Stimulated activated CD8-positive, alpha-beta memory T cell treated with anti-CD3 and anti-CD28 coated beads, Interleukin-7, amount 100 ng/mL, for 4 hours (primary cell): Measurements from ENCODE around the gene SOAT2.
"Not testable (repeated sequence)": the region's sequence is repeated elsewhere in the genome, so short reads cannot be mapped to it uniquely, and the experiment has no call there.

Source experiments
- DNase-seq, 2 donors: peaks; one replicate each; pipeline ENCODE4 v3.0.0-alpha.2; 2020; ENCODE audit warnings: low read depth in 2 of 2

Gene SOAT2

DNA sequence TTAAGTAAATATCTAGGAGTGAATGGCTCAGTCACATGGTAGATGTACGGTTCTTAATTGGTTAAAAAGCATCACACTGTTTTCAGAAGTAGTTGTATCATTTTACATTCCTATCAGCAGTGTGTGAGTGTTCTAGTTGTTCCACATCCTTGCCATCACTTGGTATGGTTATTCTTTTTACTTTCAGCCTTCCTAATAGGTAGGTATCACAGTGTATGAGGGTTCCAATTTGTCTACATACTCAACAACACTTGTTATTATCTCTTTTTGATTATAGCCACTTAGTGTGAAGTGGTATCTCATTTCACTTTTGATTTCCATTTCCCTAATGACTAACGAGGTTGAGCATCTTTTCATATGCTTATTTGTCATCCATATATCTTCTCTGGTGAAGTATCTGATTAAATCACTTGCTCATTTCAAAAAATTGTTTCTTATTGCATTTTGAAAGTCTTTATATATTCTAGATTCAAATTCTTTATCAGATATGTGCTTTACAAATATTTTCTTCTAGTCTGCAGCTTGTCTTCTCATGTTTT lies 20.6 kb upstream of the SOAT2 start:
- no peak for DNase-seq

DNA sequence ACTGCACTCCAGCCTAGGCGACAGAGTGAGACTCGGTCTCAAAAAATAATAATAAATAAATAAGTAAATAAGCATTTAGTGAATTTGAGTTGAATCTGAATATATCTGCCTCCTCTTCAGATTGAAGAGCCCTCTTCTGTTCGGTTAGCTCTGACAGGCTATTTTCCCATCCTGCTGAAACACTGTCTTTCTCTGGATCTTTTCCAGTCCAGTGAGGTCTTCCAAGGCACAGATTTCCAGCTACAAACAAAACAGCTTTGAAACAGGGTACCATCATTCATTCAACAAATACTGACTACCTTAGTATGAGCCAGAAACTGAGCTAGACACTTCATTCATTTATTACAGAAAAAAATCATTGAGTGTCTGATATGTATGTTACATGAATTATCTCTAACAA lies 16.9 kb upstream of the SOAT2 start:
- no peak for DNase-seq

DNA sequence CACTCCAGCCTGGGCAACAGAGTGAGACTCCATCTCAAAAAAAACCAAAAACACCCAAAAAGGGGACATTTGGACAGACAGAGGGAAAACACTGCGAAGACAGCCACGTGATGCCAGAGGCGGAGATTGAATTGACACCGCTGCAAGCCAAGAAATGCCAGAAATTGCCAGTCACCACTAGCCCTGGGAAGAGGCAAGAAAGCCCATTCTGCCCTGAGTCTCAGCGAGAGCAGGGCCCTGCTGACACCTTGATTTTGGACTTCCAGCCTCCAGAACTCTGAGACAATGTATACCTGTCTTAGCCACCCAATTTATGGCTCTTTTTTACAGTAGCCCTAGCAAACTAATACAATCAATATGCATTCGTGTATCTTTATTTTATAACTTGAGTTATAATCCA lies 13.2 kb upstream of the SOAT2 start:
- DNase-seq, result no peak

DNA sequence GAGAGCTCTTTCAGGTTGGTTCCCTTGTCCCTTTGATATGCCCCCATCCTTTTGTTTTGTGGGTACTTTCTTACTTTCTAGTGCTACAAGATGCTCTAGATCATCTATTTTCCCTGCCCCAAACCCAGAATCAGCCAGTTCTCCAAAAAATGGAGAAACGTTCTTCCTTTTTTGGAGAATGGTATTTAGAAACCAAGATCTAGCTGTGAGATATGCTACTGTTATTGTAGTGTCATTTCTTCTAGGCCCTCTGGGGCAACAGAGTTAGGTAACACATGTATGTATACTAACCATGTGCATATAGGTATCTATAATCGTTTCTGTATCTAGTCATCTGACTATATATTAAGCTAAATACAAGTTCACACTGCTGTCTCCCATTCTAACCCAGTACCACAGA lies 12.7 kb upstream of the SOAT2 start:
- DNase-seq, result no peak

DNA sequence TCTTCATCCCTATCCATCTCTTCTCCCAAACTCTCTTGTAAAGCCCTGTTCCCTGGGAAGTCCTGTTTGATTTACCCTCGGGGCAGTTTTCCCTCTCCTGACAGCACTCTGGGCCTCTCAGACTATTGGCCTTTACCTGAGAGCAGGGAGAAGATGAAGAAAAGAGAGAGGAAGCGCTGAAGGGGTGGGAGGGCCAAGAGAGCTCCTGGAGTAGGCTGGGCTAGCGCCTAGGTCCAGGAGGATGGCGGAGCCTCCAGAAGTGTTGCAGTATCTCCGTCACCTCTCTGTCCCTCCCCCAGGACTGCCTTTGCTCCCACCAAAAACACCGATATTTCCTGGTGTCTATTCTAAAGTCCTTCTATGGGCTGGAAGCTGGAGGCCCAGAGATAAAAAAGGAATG lies 11.5 kb upstream of the SOAT2 start:
- DNase-seq, result no peak

DNA sequence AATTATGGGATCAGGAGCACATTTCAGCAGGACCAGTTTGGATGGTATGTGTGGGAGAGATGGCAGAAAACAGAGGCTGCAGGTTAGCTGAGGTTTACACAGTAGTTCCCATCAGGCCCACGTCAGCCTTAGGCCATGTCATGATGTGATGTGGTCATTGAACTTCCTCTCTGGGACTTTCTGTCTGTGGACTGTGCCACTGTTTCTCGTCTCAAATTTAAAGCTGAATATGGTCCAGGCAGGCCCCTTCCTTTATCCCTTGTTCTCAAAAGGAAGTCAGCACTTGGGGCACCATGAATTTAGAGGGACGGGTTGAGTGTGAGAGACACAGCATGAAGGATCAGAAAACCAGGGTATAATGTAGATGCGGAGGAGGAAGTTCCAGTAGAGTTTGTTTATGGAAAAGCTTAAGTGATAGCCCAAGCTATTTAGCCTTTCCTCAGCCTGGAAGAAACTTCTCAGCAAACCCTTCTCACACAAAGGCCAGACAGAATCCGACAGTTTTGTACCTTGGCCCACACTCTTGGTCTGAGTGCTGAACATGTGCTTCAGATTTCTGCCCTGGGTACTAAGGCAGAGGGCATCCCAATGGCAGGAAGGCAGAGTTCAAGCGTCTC lies 9.4 kb upstream of the SOAT2 start:
- DNase-seq, result no peak

DNA sequence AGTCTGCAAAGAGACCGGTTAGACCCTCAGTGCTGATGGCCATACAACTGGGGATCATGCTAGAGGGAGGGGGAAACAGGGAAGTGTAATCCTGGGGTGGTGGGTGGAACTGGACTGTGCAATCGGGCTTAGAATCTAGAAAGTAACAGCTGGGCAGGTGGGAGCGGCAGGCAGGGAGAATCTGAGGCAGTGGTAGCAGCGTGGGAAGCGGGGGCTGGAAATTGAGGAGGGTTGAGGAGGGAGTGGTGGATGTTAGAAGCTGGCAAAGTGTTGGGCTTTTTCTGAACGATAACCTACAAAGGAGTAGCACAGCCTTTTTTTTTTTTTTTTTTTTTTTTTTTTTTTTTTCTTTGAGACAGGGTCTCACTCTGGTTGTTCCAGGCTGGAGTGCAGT lies 8.9 kb upstream of the SOAT2 start:
- DNase-seq, result no peak

DNA sequence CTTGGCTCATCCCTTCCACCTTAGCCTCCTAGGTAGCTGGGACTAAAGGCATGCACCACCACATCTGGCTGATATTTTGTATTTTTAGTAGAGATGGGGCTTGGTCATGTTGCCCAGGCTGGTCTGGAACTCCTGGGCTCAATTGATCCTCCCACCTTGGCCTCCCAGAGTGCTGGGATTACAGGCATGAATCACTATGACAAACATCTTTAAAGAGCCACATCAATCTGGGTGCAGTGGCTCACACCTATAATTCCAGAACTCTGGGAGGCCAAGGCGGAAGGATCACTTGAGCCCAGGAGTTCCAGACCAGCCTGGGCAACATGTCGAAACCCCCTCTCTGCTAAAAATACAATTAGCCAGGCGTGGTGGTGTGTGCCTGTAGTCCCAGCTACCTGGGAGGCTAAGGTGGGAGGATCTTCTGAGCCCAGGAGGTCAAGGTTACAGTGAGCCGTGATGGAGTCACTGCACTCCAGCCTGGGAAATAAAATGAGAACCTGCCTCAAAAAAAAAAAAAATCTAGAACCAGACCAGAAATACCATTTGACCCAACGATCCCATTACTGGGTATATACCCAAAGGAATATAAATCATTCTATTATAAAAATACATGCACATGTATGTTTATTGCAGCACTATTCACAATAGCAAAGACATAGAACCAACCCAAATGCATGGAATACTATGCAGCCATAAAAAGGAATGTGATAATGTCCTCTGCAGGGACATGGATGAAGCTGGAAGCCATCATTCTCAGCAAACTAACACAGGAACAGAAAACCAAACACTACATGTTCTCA lies 8.3 kb upstream of the SOAT2 start:
- DNase-seq, result not testable (repeated sequence)

DNA sequence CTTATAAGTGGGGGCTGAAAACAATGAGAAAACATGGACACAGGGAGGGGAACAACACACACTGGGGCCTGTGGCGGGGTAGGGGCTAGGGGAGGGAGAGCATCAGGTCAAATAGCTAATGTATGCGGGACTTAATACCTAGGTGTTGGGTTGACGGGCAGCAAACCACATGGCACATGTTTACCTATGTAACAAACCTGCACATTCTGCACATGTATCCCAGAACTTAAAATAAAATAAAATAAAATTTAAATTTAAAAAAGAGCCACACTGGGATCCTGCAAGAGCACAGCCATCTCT lies 7.7 kb upstream of the SOAT2 start:
- not testable (repeated sequence) for DNase-seq

DNA sequence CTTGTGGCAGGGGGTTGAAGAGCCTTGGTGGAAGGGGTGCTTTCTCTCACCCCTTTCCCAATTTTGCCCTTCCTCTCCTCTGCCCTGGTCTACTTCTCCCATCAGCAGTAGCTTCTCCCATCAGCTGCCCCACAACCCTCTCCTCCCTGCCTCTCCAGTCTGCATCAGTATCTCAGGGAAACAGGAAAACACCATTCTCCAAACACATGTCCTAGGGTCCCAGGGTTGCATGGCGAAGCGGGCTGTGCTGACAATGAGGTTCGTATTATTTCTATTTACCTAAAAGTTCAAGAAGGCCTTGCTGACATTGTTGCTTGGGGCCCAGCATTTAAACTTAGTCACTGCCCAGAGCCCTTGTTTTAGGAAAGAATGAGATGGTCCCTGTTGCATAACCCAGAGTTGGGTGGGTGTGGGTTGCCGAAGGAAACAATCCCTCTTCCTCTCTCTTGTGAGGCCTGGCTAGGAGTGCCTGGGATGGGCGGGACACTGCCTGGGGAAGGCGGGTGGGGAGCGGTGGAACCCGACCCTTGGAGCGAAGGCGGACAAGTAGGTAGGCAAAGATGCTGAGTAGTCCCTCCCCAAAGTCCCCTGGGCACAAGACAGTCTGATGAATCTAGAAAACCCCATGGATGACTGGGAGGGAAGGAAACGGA lies 7.1 kb upstream of the SOAT2 start:
- DNase-seq, result no peak

DNA sequence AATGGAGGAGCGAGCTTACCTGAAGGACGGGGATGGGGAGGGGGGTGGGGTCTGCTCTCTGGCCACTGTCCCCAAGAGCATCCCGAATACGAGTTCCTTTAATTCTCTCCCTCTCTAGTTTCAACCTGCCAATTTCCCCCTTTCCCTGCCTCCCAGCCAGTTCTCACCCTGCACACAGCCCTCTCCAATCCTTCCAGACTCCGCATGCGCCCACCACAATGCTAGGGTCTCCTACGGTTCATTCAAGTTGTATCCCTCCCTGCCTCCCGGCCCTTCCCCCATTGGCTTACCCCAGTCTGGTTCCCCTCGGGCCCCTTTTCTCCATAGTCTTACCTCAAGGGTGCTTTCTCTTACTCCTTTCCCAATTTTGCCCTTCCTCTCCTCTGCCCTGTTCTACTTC lies 6.5 kb upstream of the SOAT2 start:
- no peak for DNase-seq

DNA sequence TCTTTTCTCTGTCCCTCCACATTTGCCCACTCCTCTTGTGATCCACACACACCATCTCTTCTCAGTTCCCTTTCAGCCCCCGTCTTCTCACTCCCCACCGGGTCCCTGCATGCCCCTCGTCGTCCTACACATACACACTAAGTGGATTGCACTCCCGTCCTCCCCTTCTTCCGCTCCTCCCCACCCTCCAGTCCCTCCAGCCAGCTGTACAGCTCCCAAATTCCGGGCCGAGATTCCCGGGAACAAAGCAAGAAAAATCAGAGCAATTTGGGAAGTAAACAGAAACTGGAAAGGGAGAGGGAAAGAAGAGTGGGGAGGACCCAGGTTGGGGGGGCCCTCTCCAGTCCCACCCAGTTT lies 6.1 kb upstream of the SOAT2 start:
- no peak for DNase-seq

DNA sequence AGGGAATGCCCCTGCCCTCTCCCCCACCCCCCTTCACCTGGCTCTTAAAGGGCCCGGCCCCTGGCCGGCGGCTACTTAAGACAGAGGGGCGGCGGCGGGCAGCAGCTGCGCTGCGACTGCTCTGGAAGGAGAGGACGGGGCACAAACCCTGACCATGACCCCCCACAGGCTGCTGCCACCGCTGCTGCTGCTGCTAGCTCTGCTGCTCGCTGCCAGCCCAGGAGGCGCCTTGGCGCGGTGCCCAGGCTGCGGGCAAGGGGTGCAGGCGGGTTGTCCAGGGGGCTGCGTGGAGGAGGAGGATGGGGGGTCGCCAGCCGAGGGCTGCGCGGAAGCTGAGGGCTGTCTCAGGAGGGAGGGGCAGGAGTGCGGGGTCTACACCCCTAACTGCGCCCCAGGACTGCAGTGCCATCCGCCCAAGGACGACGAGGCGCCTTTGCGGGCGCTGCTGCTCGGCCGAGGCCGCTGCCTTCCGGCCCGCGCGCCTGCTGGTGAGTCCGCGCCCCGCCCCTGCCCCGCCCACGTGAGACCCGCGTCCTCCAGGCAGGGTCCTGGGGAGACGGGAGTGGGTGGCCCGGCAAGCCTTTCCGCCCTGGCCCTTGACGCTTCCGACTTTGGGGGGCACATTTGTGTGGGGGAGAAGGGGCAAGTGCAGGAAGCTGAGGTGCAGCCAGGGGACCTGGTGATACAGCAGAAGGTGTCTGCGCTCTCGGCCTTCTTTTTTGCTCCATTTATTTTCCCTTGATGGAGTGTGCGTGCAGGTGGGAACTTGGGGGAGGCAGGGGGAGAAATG lies 5.5 kb upstream of the SOAT2 start, which contains the start of gene IGFBP6:
TSS of gene IGFBP6 (plus strand) at position 104 of the 790 bp plus-strand sequence. CDS start at position 155, 51 bp downstream.
- DNase-seq, result peak in 1 of 2 donors; percentile 52

DNA sequence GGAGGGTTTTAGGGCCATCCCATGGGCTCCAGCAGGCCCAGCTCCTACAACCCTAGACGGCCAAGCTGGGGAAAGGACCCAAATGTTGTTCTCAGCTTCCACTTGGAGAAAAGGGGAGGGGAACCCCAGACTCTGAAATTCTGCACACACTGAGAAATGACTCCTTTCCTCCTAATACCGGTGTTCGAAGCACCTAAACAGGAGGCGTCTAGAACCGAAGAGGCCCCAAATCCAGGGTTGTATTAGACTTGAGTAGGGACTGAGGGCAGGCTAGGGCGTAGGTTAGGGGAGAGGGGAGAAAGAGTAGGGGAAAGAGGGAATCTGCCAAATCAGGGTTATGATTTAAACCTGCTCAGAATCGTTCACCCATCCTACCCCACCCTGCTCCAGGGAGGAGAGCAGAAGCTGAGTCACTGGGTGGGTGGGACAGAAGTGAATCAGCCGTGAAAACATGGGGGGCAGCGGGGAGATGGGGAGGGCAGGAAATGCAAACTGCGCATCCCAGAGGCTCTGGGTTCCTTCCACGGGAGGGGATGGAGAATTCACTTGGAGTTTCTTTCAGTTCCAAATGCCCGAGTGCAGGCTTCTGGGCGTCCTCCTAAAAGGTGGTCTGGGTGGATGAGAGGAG lies 4.8 kb upstream of the SOAT2 start:
- DNase-seq, result peak in 1 of 2 donors; percentile 36

DNA sequence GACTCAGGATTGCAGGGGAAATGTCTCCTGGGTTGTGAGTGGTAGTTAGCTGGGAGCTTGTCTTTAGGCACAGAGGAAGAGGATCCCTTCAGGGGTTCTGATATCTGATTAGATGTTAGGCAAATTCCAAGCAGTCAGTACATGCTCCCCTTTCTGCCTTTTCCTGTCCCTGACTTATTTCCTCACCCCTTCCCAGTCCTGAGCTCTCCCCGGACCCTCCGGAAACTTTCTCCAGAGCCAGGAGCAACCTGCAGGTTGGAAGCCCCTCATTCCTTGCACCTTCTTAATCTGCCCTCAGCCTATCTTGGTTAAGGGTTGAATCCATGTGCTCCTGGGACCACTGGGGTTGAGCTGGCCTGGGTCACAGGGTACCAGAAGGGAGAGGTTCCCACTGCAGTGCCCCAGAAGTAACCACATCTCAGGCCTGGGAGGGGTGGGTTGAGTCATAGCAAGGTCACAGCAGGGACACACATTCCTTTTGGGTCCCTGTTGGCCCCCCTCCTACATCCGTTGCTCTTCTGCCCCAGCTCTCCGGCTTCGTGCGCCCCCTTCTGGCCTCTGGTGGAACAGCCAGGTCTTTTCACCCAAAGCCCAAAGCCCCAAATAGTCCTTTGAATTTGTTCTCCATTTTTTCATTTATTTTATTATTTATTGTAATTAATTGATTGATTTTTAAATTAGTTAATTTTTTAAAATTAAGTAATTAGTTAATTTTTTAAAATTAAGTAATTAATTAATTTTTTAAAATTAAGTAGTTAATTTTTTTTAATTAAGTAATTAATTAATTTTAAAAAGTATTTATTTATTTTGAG lies 4.0 kb upstream of the SOAT2 start:
- DNase-seq, result peak; percentile 77 to 83

DNA sequence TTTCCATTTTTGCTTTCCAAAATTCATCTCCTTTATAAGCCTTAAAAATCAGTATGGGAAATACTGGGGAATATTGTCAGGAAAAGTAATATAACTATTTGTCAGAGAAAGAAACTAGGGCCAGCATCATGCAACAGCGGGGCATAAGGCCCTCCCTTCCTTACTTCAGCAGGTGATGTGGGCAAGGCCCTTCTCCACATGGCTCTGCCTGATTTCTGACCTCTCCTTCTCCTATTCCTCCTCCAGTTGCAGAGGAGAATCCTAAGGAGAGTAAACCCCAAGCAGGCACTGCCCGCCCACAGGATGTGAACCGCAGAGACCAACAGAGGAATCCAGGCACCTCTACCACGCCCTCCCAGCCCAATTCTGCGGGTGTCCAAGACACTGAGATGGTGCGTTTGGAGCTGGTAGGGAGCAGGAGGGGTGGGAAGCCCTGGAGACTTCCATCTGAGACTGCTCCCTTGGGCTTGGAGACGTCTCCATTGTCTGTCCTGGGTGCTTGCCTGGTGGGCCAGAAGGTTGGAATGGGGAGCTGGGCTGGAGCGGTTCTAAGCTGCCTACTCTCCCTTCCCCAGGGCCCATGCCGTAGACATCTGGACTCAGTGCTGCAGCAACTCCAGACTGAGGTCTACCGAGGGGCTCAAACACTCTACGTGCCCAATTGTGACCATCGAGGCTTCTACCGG lies 2.7 kb upstream of the SOAT2 start:
- no peak for DNase-seq

DNA sequence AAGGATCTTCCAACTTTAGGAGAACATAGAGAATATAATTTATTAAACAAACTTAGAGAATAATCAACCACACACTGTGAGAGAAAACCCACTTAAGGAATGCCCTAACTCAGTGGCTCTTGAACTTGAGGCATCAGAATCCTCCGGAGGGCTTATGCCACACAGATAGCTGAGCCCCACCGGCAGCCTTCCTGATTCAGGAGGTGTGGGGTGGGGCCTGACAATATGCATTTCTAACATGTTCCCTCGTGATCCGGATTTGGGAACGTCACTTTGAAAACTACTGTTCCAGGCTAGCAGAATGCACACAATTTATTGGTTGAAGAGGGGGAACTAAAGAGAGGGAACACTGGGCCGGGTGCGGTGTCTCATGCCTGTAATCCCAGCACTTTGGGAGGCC lies 2.0 kb upstream of the SOAT2 start:
- DNase-seq, result no peak

DNA sequence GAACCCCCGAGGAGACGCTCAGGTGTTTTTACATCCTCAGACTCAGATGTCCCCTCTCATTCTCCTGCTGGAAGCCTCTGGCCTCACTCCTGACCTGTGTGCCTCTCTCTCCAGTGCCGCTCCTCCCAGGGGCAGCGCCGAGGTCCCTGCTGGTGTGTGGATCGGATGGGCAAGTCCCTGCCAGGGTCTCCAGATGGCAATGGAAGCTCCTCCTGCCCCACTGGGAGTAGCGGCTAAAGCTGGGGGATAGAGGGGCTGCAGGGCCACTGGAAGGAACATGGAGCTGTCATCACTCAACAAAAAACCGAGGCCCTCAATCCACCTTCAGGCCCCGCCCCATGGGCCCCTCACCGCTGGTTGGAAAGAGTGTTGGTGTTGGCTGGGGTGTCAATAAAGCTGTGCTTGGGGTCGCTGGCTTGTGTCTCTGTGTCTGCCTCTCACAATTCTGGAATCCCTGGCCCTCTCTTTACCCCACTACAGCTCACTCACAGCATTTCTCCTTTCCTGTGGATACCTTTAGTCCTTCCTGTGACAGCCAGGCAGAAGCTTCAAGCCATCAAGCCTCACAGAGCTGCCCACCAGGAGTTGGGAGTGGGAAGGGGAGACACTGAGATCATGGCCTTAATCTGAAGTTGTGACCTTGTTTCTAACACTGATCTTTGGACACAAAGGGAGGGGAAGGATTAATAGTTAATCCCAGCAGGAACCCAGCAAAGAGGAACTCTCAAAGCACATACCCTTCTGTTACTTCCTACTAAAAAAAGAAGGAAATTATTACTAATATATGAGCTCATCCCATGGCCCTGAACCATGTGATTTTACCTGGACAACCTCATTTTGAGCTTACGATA lies 1.1 kb upstream of the SOAT2 start:
- DNase-seq, result no peak

DNA sequence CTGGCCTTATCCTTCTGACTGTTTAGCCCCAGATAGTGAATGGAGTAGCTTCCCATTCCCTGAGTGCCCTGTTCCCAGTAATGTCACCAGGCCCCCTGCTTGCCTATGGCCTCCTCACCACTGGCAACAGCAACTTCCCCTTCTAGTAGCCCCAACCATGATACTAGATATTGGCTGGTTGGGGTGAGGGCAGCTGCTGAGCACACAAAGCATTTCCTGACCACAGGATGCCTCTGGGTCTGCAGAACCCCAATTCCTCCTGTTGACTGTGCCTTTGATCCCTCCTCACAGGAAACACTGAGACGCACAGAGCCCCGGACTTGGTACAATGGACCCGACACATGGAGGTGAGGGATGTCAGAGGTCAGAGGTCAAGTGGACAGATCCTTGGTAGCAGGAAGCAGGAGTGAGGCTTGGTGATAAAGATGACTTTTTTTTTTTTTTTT lies 597 bp downstream of the SOAT2 start:
- no peak for DNase-seq
